Spinal cord (tissue), 10 donors: ENCODE results near the gene PACRGL. TPM values are rescaled to one million over a fixed set of nuclear protein-coding genes. Genes with fewer than 3 reads are reported as not detected.
"Not testable (repeated sequence)": the region's sequence is repeated elsewhere in the genome, so short reads cannot be mapped to it uniquely, and the experiment has no call there.

ENCODE experiments used
- DNase-seq, 6 donors: peaks; one replicate each; pipeline versions ENCODE4 v3.0.0 to v3.0.0-alpha.2; 2013 to 2015; ENCODE audit warnings: low spot score in 6 of 6, low read depth in 4 of 6
- H3K27ac ChIP-seq: one replicate; pipeline ENCODE4 v1.5.1; 2013; ENCODE audit warnings: low read depth, low read length, control low read depth
- H3K27me3 ChIP-seq: one replicate; pipeline ENCODE4 v1.6.1; 2013; ENCODE audit warnings: low read length; ENCODE audit not compliant: control insufficient read depth, insufficient read depth
- H3K36me3 ChIP-seq: one replicate; pipeline ENCODE4 v1.6.1; 2013; ENCODE audit warnings: low read length; ENCODE audit not compliant: control insufficient read depth, insufficient read depth
- H3K4me1 ChIP-seq: one replicate; pipeline ENCODE4 v1.6.1; 2013; ENCODE audit warnings: low read length; ENCODE audit not compliant: control insufficient read depth, insufficient read depth
- H3K4me3 ChIP-seq: one replicate; pipeline ENCODE4 v1.5.1; 2013; ENCODE audit warnings: low read depth, low read length, control low read depth
- H3K9me3 ChIP-seq: one replicate; pipeline ENCODE4 v1.6.1; 2013; ENCODE audit warnings: low read length; ENCODE audit not compliant: control insufficient read depth, insufficient read depth
- WGBS: methylation state at CpG from one replicate; pipeline ENCODE4 v1.1.5; 2013; ENCODE audit warnings: missing lambda C conversion rate; ENCODE audit not compliant: insufficient coverage; 5-methylcytosine and 5-hydroxymethylcytosine counted together
- polyA plus RNA-seq, 2 donors: library from polyadenylated mRNA; unstranded; fragments of 120-200 nt; gene quantifications; one replicate each; pipeline ENCODE4 v1.2.1, GENCODE V29; 2013; ENCODE audit not compliant: insufficient read length in 2 of 2
- total RNA-seq, 2 donors: library from RNA; depleted of rRNA in 1 of 2; stranded (reverse); fragments of 120-200 nt in 1 of 2; fragments of >200 nt in 1 of 2; gene quantifications; one replicate each; pipeline versions ENCODE4 v1.2.3 to v1.2.4, GENCODE V29; 2013 to 2014
- donor health status: healthy.

The PACRGL gene
- total and polyA plus RNA-seq, 4 donors, result 25.5 to 41.9 (median 27.9) TPM

- no peak overlapping the region for H3K4me3 ChIP-seq
- no peaks in the 10 kb centered on the region for H3K9me3 ChIP-seq
- no peak overlapping the region for H3K27ac ChIP-seq
- H3K4me1 ChIP-seq, result no peaks in the 10 kb centered on the region
- WGBS, result no CpG with 5 or more reads among the region's 1 CpG
- H3K36me3 ChIP-seq, result no peaks in the 10 kb centered on the region
- no peaks in the 10 kb centered on the region for H3K27me3 ChIP-seq
- DNase-seq, result no peak
Measured at GRCh38 chr4:20761826-20762225, 61.6 kb downstream of the PACRGL start.

DNA sequence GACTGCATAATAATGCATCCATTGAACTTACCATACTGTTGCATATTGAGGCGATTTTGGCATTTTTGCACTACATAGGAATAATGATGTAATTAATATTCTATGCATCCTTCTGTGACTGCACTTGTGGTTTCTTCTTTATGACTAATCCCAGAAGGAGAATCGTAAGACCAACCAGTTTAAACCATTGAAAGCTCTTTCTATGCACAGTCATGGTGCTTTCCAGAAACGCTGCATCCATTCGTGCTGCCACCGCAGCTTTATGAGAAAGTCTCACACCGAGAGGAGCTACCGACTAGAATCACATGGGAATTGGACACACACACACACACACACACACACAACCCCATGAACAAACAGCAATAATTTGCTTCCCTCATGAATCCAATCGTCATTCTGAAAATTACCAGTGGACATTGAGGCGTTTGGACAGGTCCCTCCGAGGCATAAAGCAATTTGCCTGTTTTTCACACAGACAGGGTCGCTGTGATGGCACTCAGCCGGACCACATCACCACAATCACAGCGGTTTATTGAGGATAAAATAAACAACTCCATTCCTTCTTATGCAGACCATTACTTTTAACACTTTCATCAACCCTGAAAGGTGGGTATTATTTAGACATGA, 64.2 kb downstream of the PACRGL start:
- no peaks in the 10 kb centered on the region for H3K4me1 ChIP-seq
- peak in 1 of 6 donors; percentile 58 for DNase-seq
- no peak overlapping the region for H3K27ac ChIP-seq
- H3K4me3 ChIP-seq, result no peak overlapping the region
- H3K36me3 ChIP-seq, result no peaks in the 10 kb centered on the region
- WGBS, result 64% methylated on average over 7 of the region's 13 CpGs
- H3K9me3 ChIP-seq, result no peaks in the 10 kb centered on the region
- H3K27me3 ChIP-seq, result no peaks in the 10 kb centered on the region

GRCh38 chr4:20773144-20773997, 73.1 kb downstream of the PACRGL start:
- WGBS, result 19% methylated on average over 9 of the region's 14 CpGs

DNA sequence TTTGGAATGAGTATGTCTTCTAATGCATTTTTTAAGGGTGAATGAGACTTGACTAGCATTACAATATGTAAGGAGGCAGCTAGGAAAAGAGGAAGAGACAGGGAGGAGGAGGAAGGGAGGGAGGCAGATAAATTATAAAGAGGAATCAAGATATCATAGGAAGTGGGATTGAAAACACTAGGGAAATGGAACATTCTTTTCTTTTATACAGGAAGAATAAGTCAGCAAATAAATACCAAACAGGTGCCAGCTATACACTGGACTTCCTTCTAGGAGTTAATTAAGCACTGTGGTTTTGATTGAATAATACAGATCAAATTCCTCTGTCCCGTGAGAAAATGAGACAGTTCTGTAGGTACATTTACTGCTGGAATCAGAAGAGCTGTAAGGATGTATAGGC, 78.6 kb downstream of the PACRGL start:
- Histone ChIP-seq H3K9me3 (peaks cover 1% of the 10 kb centered on the region), H3K27me3 (no peaks in the 10 kb centered on the region), H3K27ac (no peak overlapping the region), H3K4me3 (no peak overlapping the region), H3K4me1 (no peaks in the 10 kb centered on the region), H3K36me3 (no peaks in the 10 kb centered on the region)
- no peak for DNase-seq
- 100% methylated on average over 1 of the region's 1 CpG for WGBS

More at GRCh38 chr4:20773144-20773997, 73.1 kb downstream of the PACRGL start:
- H3K4me3 ChIP-seq, result no peak overlapping the region
- no peaks in the 10 kb centered on the region for H3K9me3 ChIP-seq
- H3K27ac ChIP-seq, result no peak overlapping the region
- peak in 5 of 6 donors; percentile 53 to 94 (median 75) for DNase-seq
- H3K4me1 ChIP-seq, result no peaks in the 10 kb centered on the region
- no peaks in the 10 kb centered on the region for H3K36me3 ChIP-seq
- no peaks in the 10 kb centered on the region for H3K27me3 ChIP-seq

DNA sequence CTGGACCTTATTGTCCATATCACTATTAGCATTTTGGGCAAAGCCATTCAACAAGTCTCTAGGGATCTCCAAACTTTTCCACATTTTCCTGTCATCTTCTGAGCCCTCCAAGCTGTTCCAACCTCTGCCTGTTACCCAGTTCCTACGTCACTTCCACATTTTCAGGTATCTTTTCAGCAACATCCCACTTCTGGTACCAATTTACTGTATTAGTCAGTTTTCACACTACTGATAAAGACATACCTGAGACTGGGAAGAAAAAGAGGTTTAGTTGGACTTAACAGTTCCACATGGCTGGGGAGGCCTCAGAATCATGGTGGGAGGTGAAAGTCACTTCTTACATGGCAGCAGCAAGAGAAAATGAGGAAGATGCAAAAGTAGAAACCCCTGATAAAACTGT, 82.9 kb downstream of the PACRGL start:
- DNase-seq, H3K27ac ChIP-seq, H3K4me3 ChIP-seq, H3K27me3 ChIP-seq, H3K4me1 ChIP-seq, H3K9me3 ChIP-seq, H3K36me3 ChIP-seq: not testable (repeated sequence)
- 80% methylated on average over 1 of the region's 1 CpG for WGBS

DNA sequence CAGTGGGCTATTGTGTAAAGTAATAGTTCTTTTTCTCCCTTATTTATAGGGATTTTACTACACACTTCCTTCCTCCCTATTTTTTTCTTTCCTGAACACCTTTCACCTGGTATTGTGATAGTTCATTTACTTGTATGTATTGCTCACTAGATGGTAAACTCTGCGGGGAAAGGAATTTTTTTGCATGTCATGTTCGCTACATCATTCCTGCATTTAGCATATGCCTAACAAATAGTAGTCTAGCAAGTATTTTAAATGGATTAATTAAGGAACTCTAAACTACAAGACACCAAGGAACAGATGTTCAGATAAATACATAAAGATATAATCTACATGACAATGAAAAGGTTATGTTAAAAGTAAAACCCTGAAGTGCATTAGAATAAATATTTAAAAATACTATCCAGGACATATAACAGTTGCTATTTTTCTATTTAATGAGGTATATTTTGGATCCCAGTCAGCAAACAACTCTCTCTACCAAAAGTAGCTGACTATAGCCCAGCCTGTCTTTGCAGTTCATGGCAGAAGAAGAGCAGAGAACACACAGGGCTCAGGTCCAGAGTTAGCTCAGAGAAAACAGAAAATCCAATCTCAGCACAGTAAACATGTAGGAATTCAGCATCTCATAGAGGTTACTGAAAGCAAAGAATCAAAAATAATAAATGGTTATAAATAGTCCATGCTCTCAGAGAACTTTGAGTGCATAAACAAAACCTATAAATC, 87.8 kb downstream of the PACRGL start:
- Histone ChIP-seq H3K27ac (no peak overlapping the region), H3K4me1 (no peaks in the 10 kb centered on the region), H3K36me3 (no peaks in the 10 kb centered on the region), H3K27me3 (no peaks in the 10 kb centered on the region), H3K9me3 (peaks cover under 1% of the 10 kb centered on the region), H3K4me3 (no peak overlapping the region)
- no CpG with 5 or more reads among the region's 2 CpGs for WGBS
- no peak for DNase-seq
